AG09319 (cell line): Measurements from ENCODE around the gene NUDT12.
A peak's percentile ranks its signal among the peaks of the same experiment; 100 is the strongest.

Source experiments
- DNase-seq: peaks from one replicate; pipeline ENCODE4 v3.0.0-alpha.2; 2010; ENCODE audit warnings: low read depth; ENCODE audit errors: extremely low read depth
- TF ChIP-seq, protein P1 (sequence below): IDR thresholded peaks from 2 replicates; pipeline ENCODE4 v1.5.1; 2011; ENCODE audit warnings: low read depth, mild to moderate bottlenecking, inconsistent platforms, low read length, moderate library complexity

NUDT12 gene

DNA sequence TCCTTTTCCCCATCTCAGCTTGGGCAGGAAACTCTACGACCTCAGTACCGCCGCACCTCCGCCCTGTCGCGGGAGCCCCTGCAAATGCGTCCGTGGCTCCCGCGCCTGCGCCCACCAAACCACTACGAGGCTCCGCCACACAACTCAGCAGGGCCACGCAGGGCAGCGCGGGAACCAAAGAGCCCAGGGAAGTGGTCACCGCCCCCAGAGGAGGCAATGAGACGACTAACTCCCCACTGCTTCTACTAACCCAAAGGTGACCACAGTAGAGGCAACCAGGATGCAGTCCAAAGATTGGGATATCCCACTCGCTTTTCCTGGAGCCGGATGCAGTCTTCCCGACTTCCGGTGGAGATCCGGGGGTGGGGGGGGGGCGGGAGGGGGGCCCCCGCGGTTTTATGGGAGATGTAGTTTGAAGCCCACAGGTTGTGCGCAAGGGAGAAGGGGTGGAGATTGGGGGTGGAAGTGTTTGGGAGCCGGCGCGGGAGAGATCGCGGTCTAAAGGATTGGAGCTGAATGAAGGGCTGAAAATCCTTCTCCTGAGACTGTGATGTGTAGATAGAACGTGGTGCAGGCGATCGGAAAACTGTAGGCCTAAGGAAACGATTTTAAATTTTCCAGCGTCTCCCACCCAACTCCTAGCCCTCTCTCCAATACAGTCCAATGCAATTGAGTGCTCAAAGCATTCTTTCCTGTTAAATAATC is at the start of gene NUDT12:
NUDT12 (minus strand) TSS at position 337 of the 705 bp plus-strand sequence. CDS start 2,541 bp downstream, outside the sequence.
- DNase-seq, result peak; percentile 34
- TF ChIP-seq, protein P1, sequence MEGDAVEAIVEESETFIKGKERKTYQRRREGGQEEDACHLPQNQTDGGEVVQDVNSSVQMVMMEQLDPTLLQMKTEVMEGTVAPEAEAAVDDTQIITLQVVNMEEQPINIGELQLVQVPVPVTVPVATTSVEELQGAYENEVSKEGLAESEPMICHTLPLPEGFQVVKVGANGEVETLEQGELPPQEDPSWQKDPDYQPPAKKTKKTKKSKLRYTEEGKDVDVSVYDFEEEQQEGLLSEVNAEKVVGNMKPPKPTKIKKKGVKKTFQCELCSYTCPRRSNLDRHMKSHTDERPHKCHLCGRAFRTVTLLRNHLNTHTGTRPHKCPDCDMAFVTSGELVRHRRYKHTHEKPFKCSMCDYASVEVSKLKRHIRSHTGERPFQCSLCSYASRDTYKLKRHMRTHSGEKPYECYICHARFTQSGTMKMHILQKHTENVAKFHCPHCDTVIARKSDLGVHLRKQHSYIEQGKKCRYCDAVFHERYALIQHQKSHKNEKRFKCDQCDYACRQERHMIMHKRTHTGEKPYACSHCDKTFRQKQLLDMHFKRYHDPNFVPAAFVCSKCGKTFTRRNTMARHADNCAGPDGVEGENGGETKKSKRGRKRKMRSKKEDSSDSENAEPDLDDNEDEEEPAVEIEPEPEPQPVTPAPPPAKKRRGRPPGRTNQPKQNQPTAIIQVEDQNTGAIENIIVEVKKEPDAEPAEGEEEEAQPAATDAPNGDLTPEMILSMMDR, result no peak

DNA sequence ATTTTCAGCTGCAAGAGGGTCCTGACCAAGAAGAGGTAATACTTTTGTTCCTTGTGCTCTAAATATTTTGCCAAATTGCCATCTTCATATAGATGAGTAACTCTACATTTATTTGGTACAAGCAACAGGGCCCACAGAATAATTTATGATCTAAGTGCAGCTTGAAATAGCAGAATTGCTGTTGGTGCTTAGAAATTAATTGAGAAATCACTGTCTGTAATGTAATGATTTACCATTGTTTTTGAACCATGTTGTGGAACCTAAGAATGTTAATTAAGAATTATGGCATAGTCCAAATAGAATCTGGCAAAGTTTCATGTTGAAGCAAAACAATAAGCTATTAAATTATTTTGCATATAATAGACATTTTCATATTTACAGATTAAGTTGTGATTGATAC is 44.8 kb upstream of the NUDT12 start:
- TF ChIP-seq, protein P1, result no peak

DNA sequence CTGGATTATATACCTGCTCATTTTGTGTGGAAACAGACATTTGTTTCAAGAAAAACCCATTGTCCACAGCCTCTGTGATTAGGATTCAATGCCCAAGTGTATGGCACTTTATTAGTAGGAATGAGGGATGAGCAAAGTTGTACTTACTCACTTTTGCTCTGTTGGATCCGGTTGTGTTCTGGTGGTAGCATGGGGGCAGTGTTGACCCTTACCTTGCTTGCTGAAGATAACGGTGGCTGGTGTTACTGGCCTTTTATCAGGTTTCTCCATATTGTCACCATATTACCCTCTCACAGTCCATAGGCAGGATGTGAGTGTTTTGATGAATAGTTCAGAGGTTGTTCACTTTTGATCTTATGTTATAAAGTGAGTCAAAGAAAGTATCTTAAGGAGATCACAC is 42.7 kb upstream of the NUDT12 start:
- no peak for DNase-seq
- TF ChIP-seq, protein P1, result no peak

More for the DNA sequence above, 44.8 kb upstream of the NUDT12 start:
- DNase-seq, result no peak

DNA sequence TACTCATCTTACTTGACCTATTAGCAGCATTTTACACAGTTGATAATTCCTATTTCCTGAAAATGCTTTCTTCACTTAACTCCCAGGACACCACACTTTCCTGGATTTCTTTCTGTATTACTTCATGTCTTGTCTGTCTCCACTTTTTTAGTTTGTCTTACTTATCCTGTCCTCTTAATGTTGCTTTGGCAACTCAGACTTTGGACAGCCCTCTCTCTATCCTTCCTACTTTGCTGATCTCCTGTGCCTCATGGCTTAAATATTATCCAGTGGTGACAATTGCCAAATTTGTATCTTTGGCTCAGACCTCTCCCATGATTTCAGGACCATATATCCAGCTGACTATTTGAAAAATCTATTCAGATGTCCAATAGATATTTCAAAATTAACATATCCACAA is 39.8 kb upstream of the NUDT12 start:
- TF ChIP-seq, protein P1, result no peak
- no peak for DNase-seq

DNA sequence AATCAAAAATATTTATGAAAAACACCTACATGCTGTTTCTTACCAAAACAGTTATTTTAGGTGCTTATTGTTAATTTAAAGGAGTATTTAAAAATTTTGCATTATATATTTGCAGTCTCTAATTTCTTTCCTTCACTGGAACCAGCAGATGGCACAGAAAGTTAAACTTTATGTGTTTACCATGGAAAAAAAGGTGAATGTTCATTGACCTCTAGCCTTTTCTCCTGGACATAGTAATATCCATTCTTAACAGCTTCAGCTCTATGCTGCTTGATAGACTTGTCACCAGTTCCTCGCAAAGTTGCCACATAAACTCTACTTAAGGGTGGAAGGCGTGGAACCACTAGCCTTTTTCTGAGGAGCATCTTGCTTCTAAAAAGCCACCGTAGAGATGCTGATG is 38.7 kb upstream of the NUDT12 start:
- TF ChIP-seq, protein P1, result no peak
- no peak for DNase-seq

DNA sequence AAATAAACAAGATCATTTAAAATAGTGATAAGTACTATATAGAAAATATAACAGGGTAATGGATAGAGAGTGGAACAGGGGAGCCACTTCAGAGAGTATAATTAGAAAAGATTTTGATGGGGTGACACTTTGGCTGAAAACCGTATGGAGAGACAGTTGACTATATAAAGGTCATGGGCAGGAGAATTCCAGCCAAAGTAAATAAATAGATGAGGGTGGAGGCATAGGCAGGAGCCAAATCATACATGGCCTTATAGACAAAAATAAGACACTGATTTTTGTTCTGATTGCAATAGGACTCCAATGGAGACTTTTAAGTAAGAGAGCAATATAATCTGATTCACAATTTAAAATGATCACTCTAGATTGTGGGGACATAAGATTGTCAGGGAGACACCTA is 37.5 kb upstream of the NUDT12 start:
- TF ChIP-seq, protein P1, result no peak
- DNase-seq, result no peak

DNA sequence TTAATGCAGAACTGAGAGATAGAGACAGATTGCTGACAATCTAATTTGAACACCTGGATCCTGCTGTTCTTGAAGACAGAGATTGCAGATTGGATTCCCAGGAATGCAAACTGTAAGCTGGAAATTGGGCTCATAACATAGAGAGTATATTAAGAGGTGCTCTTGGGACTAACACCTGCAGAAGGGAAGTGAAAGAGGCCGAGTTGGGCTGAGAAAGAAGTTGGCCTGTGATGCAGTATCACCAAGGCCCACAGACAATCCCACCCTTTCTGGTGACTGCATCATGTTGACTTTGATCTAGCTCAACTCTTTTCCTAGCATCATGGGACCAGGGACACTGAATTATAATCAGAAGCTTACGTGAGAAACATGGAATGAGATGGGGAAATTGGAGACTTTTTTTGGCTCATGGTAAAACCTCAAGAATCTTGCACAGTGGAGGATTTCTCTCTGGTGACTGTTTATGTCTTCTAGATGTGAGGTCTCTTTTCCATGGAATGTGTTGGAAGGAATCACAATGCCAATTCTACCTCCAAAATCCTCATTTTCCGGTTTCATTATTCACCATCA is 36.5 kb upstream of the NUDT12 start:
- no peak for DNase-seq
- TF ChIP-seq, protein P1, result no peak
